ENCODE measurements around the gene GALNT7. TPM values are rescaled to one million over a fixed set of nuclear protein-coding genes. Genes with fewer than 3 reads are reported as not detected.

The GALNT7 gene
- total RNA-seq, 1 experiment from 2014 or later = 16.8 TPM

GRCh38 chr4:173214661-173215060, 46.0 kb downstream of the GALNT7 start:
- no peak for DNase-seq
- peaks cover under 1% of the 10 kb centered on the region for H3K4me1 Mint-ChIP-seq (ENCODE audit: low read depth, unreplicated experiment)
- ChIA-PET CTCF (no interaction called here), POLR2A (no interaction called here)
- H3K27me3 Mint-ChIP-seq (ENCODE audit: insufficient read depth, unreplicated experiment) = no peaks in the 10 kb centered on the region
- H3K4me3 Mint-ChIP-seq (ENCODE audit: unreplicated experiment) = no peak overlapping the region
- Histone ChIP-seq H3K36me3 (ENCODE audit: control insufficient read depth, insufficient read depth, low read length) (no peaks in the 10 kb centered on the region), H3K4me3 (ENCODE audit: low read depth, low read length) (no peak overlapping the region), H3K9me3 (no peaks in the 10 kb centered on the region), H3K4me1 (peaks cover 14% of the 10 kb centered on the region; the same call in 1 of the 2 replicates), H3K27me3 (replicated peaks; ENCODE audit: control insufficient read depth, insufficient read depth, low read length) (no peaks in the 10 kb centered on the region)
- no TSS peak for BruUV-seq (replicated peaks)
- peaks cover 7% of the 10 kb centered on the region for H3K36me3 Mint-ChIP-seq (ENCODE audit: insufficient read depth, unreplicated experiment)
- no peak for TF ChIP-seq CTCF (IDR thresholded peaks at IDR 0.05; ENCODE audit: insufficient read depth in 1 of 2, low read depth in 1 of 2, low read length in 1 of 2, severe bottlenecking in 1 of 2, unreplicated experiment in 1 of 2)
- H3K9me3 Mint-ChIP-seq (ENCODE audit: unreplicated experiment) = no peaks in the 10 kb centered on the region
- intact Hi-C loops (cut with micrococcal nuclease; ENCODE audit: unreplicated experiment) = no loop called here
- no peak overlapping the region for H3K27ac Mint-ChIP-seq (ENCODE audit: unreplicated experiment)

DNA sequence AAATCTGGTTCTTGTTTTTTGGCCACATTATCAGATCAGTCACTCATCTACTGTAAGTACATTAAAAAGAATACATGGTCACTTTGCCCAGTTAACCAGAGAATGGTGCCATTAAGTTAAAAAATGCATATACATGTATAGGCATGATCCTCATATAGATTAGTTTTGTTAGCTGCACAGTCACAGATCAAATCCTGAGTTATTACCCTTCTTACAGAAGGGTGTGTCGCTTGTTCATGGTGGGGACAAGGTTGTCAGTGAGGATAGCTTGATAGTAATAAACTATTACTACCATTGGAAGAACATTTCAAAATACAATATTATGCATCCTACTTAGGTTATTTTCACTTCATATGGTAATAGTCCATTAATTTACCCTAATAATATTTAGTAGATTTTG, 48.5 kb downstream of the GALNT7 start:
- peaks cover 6% of the 10 kb centered on the region for H3K4me1 Mint-ChIP-seq (ENCODE audit: low read depth, unreplicated experiment)
- BruUV-seq (replicated peaks) = no TSS peak
- no peak for DNase-seq
- no peak overlapping the region for H3K4me3 Mint-ChIP-seq (ENCODE audit: unreplicated experiment)
- intact Hi-C loops (cut with micrococcal nuclease; ENCODE audit: unreplicated experiment) = no loop called here
- no peaks in the 10 kb centered on the region for H3K27me3 Mint-ChIP-seq (ENCODE audit: insufficient read depth, unreplicated experiment)
- CTCF ChIA-PET = no interaction called here
- Histone ChIP-seq H3K27me3 (replicated peaks; ENCODE audit: control insufficient read depth, insufficient read depth, low read length) (no peaks in the 10 kb centered on the region), H3K4me3 (ENCODE audit: low read depth, low read length) (no peak overlapping the region), H3K4me1 (peaks cover 2% of the 10 kb centered on the region; the same call in 1 of the 2 replicates), H3K9me3 (no peaks in the 10 kb centered on the region), H3K36me3 (ENCODE audit: control insufficient read depth, insufficient read depth, low read length) (no peaks in the 10 kb centered on the region)
- H3K36me3 Mint-ChIP-seq (ENCODE audit: insufficient read depth, unreplicated experiment) = peaks cover 5% of the 10 kb centered on the region
- TF ChIP-seq CTCF (IDR thresholded peaks at IDR 0.05; ENCODE audit: insufficient read depth in 1 of 2, low read depth in 1 of 2, low read length in 1 of 2, severe bottlenecking in 1 of 2, unreplicated experiment in 1 of 2) = no peak
- POLR2A ChIA-PET = no interaction called here
- no peak overlapping the region for H3K27ac Mint-ChIP-seq (ENCODE audit: unreplicated experiment)
- H3K9me3 Mint-ChIP-seq (ENCODE audit: unreplicated experiment) = no peaks in the 10 kb centered on the region

- Histone ChIP-seq H3K27me3 (replicated peaks; ENCODE audit: control insufficient read depth, insufficient read depth, low read length) (no peaks in the 10 kb centered on the region), H3K36me3 (ENCODE audit: control insufficient read depth, insufficient read depth, low read length) (no peaks in the 10 kb centered on the region), H3K4me1 (no peaks in the 10 kb centered on the region), H3K4me3 (ENCODE audit: low read depth, low read length) (no peak overlapping the region), H3K9me3 (no peaks in the 10 kb centered on the region)
- peaks cover 5% of the 10 kb centered on the region for H3K36me3 Mint-ChIP-seq (ENCODE audit: insufficient read depth, unreplicated experiment)
- intact Hi-C loops (cut with micrococcal nuclease; ENCODE audit: unreplicated experiment) = no loop called here
- no TSS peak for BruUV-seq (replicated peaks)
- H3K4me3 Mint-ChIP-seq (ENCODE audit: unreplicated experiment) = no peak overlapping the region
- no peak for TF ChIP-seq CTCF (IDR thresholded peaks at IDR 0.05; ENCODE audit: insufficient read depth in 1 of 2, low read depth in 1 of 2, low read length in 1 of 2, severe bottlenecking in 1 of 2, unreplicated experiment in 1 of 2)
- H3K27me3 Mint-ChIP-seq (ENCODE audit: insufficient read depth, unreplicated experiment) = no peaks in the 10 kb centered on the region
- no peaks in the 10 kb centered on the region for H3K9me3 Mint-ChIP-seq (ENCODE audit: unreplicated experiment)
- POLR2A ChIA-PET = no interaction called here
- no peak overlapping the region for H3K27ac Mint-ChIP-seq (ENCODE audit: unreplicated experiment)
- peaks cover 6% of the 10 kb centered on the region for H3K4me1 Mint-ChIP-seq (ENCODE audit: low read depth, unreplicated experiment)
- CTCF ChIA-PET = no interaction called here
- DNase-seq = no peak
Measured at GRCh38 chr4:173217727-173218126, 49.1 kb downstream of the GALNT7 start.

All from Caco-2 (cell line).